HepG2 (cell line): ENCODE measurements around the gene SMURF2. TPM values are rescaled to one million over a fixed set of nuclear protein-coding genes. Genes with fewer than 3 reads are reported as not detected.

Source experiments
- AHR ChIP-seq: IDR thresholded peaks from 2 replicates; pipeline ENCODE4 v1.6.1; 2018; ENCODE audit warnings: missing genetic modification reagents, missing compliant biosample characterization
- AKAP8 ChIP-seq: sonication (generic); formaldehyde crosslinking; IDR thresholded peaks from 2 replicates; pipeline ENCODE4 v1.5.1; 2020; ENCODE audit warnings: mild to moderate bottlenecking, missing genetic modification reagents
- GZF1 ChIP-seq: sonication (generic); formaldehyde crosslinking; IDR thresholded peaks from 2 replicates; pipeline ENCODE4 v1.5.1; 2020; ENCODE audit warnings: mild to moderate bottlenecking, missing genetic modification reagents
- IRF2 ChIP-seq: IDR thresholded peaks from 2 replicates; pipeline ENCODE4 v1.6.1; 2018; ENCODE audit warnings: missing genetic modification reagents, missing compliant biosample characterization
- KLF15 ChIP-seq: sonication (generic); formaldehyde crosslinking; IDR thresholded peaks from 2 replicates; pipeline ENCODE4 v1.8.1; 2023; ENCODE audit warnings: borderline replicate concordance, mild to moderate bottlenecking, inconsistent platforms, missing genetic modification reagents, mixed read lengths
- RARA ChIP-seq: IDR thresholded peaks from 2 replicates; pipeline ENCODE4 v1.6.1; 2016; ENCODE audit warnings: missing genetic modification reagents, missing compliant biosample characterization
- U2AF1 ChIP-seq: fragments of 200-400 bp; formaldehyde crosslinking; optimal IDR thresholded peaks from 2 replicates; pipeline ENCODE3; 2017; ENCODE audit warnings: mild to moderate bottlenecking, low read depth, low read length
- ZFP41 ChIP-seq: sonication (generic); formaldehyde crosslinking; IDR thresholded peaks from 2 replicates; pipeline ENCODE4 v1.4.0; 2020; ENCODE audit warnings: mild to moderate bottlenecking, missing genetic modification reagents, borderline replicate concordance
- ZMYM3 ChIP-seq: sonication (generic); formaldehyde crosslinking; IDR thresholded peaks from 2 replicates; pipeline ENCODE4 v1.5.1; 2020; ENCODE audit warnings: mild to moderate bottlenecking, missing genetic modification reagents
- ZNF121 ChIP-seq: sonication (generic); formaldehyde crosslinking; IDR thresholded peaks from 2 replicates; pipeline ENCODE4 v1.5.0; 2020; ENCODE audit warnings: mild to moderate bottlenecking, missing genetic modification reagents
- ZNF138 ChIP-seq: sonication (generic); formaldehyde crosslinking; IDR thresholded peaks from 2 replicates; pipeline ENCODE4 v1.5.0; 2020; ENCODE audit warnings: mild to moderate bottlenecking, low read depth, missing genetic modification reagents
- ZNF382 ChIP-seq: sonication (generic); formaldehyde crosslinking; IDR thresholded peaks from 2 replicates; pipeline ENCODE4 v1.5.0; 2020; ENCODE audit warnings: missing genetic modification reagents, mild to moderate bottlenecking, borderline replicate concordance
- ZNF446 ChIP-seq: sonication (generic); formaldehyde crosslinking; IDR thresholded peaks from 2 replicates; pipeline ENCODE4 v1.5.0; 2020; ENCODE audit warnings: mild to moderate bottlenecking, missing genetic modification reagents
- ZNF562 ChIP-seq: sonication (generic); formaldehyde crosslinking; IDR thresholded peaks from 2 replicates; pipeline ENCODE4 v1.8.0; 2022; ENCODE audit warnings: missing genetic modification reagents, borderline replicate concordance
- ZNF615 ChIP-seq: sonication (generic); formaldehyde crosslinking; IDR thresholded peaks from 2 replicates; pipeline ENCODE4 v1.5.0; 2020; ENCODE audit warnings: mild to moderate bottlenecking, missing genetic modification reagents, borderline replicate concordance
- ZNF724P ChIP-seq: sonication (generic); formaldehyde crosslinking; IDR thresholded peaks from 2 replicates; pipeline ENCODE4 v1.8.0; 2022; ENCODE audit warnings: missing genetic modification reagents, borderline replicate concordance
- ZNF839 ChIP-seq: sonication (generic); formaldehyde crosslinking; IDR thresholded peaks from 2 replicates; pipeline ENCODE4 v1.4.0; 2020; ENCODE audit warnings: missing genetic modification reagents, mild to moderate bottlenecking, borderline replicate concordance
- ZNF883 ChIP-seq: sonication (generic); formaldehyde crosslinking; IDR thresholded peaks from 2 replicates; pipeline ENCODE4 v1.5.1; 2020; ENCODE audit warnings: mild to moderate bottlenecking, missing genetic modification reagents; ENCODE audit errors: not compliant biosample characterization
- ZSCAN30 ChIP-seq: sonication (generic); formaldehyde crosslinking; IDR thresholded peaks from 2 replicates; pipeline ENCODE4 v1.5.0; 2020; ENCODE audit warnings: mild to moderate bottlenecking, missing genetic modification reagents
- ZSCAN31 ChIP-seq: sonication (generic); formaldehyde crosslinking; IDR thresholded peaks from 2 replicates; pipeline ENCODE4 v1.5.0; 2020; ENCODE audit warnings: low read depth, mild to moderate bottlenecking, missing genetic modification reagents
- polyA plus RNA-seq, 8 experiments: library from polyadenylated mRNA; depleted of rRNA in 3 of 8; stranded (reverse) in 7 of 8; unstranded in 1 of 8; fragments of >200 nt; fragmentation: Illumina TruSeq in 4 of 8; extraction: Trizol in 4 of 8; gene quantifications; 2 replicates each; pipeline versions ENCODE4 v1.2.1 to v1.2.3, GENCODE V29; 2011 to 2016; ENCODE audit warnings: low read depth in 4 of 8, missing spikeins in 1 of 8, mixed read lengths in 1 of 8; ENCODE audit not compliant: insufficient read depth in 1 of 8
- total RNA-seq, 5 experiments: library from RNA; depleted of rRNA; stranded (reverse); fragments of >200 nt; fragmentation: Illumina TruSeq; extraction: Trizol; gene quantifications; 2 replicates each; pipeline ENCODE4 v1.2.3, GENCODE V29; 2016; ENCODE audit warnings: low read depth in 1 of 5
- TF ChIP-seq, protein P1 (sequence below): IDR thresholded peaks from 2 replicates; pipeline ENCODE4 v1.6.1; 2016; ENCODE audit warnings: low read depth, control low read depth
- TF ChIP-seq, protein P2 (sequence below), 2 experiments: sonication (generic) in 1 of 2; formaldehyde crosslinking in 1 of 2; IDR thresholded peaks; 2 replicates each; pipeline versions ENCODE4 v1.4.0 to v1.6.1; 2018 to 2020; ENCODE audit warnings: missing genetic modification reagents in 2 of 2, borderline replicate concordance in 1 of 2, low read depth in 1 of 2, mild to moderate bottlenecking in 1 of 2, missing biosample characterization in 1 of 2
- TF ChIP-seq, protein P3 (sequence below): sonication (generic); formaldehyde crosslinking; conservative IDR thresholded peaks from 2 replicates; pipeline ENCODE4 v1.8.1; 2023; ENCODE audit warnings: missing genetic modification reagents
- TF ChIP-seq, protein P4 (sequence below): IDR thresholded peaks from 2 replicates; pipeline ENCODE4 v1.6.1; 2018; ENCODE audit warnings: missing genetic modification reagents, mild to moderate bottlenecking, missing compliant biosample characterization

Gene SMURF2
- total and polyA plus RNA-seq, 2 of the 13 experiments (the other 11 are each of a cell fraction or from before 2014, with no cell fraction given): 14.9 to 24.3 TPM

DNA sequence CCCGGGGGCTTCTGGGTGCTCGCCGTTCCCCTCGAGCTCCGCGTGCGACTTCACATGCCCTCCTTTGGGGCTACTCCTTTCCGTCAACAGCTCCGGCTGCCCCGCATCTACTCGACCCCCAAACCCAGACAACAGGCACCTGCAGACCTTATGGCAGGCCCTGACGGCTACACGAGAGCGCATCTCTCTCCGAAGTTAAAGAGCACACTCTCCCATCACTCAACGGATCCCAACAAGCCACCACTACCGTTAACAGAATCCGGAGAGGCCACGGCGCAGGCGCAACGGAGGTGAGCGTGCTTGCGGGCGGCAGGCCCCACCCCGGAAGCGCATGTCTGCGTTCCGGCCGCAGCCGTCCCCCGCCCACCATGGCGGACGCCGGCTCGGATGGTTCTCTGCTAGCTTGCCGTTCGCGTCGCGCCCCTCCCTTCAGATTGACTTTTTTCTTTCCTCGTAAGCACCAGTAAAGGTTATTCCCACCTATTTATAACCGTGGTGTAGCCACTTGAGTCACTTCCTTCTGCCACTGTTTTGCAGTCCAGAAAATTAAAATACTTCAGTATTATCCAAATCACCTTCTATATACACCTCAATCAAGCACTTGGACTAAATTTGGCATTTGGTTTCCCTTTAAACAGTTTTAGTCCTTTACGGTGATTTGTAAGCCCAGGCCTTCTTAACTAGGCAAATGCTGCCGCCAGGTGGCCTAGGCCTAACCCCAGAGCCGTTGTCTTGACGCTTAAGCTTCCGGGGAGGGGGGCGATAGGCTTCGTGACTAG, 165.1 kb downstream of the SMURF2 start, which contains the start of gene POLG2 (continued):
- TF ChIP-seq U2AF1: peak; percentile 47
- peak; percentile 91 for TF ChIP-seq GZF1 (CRISPR knock-in tag)
- TF ChIP-seq ZNF446 (CRISPR knock-in tag): peak; percentile 49; the same call in 1 of the 2 replicates
- no peak for TF ChIP-seq ZNF138
- 0 out of 2 replicates have a peak, but pooled peaks have one; percentile 67 for TF ChIP-seq AHR
- peak; percentile 70 for TF ChIP-seq IRF2
- TF ChIP-seq AKAP8 (CRISPR knock-in tag): peak; percentile 93
- TF ChIP-seq, protein P1, sequence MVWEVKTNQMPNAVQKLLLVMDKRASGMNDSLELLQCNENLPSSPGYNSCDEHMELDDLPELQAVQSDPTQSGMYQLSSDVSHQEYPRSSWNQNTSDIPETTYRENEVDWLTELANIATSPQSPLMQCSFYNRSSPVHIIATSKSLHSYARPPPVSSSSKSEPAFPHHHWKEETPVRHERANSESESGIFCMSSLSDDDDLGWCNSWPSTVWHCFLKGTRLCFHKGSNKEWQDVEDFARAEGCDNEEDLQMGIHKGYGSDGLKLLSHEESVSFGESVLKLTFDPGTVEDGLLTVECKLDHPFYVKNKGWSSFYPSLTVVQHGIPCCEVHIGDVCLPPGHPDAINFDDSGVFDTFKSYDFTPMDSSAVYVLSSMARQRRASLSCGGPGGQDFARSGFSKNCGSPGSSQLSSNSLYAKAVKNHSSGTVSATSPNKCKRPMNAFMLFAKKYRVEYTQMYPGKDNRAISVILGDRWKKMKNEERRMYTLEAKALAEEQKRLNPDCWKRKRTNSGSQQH (CRISPR knock-in tag): peak; percentile 50; the same call in 1 of the 2 replicates
- TF ChIP-seq RARA (CRISPR knock-in tag): peak; percentile 48
- TF ChIP-seq ZNF839: peak; percentile 91; the same call in 1 of the 2 replicates
- TF ChIP-seq ZSCAN31 (CRISPR knock-in tag): peak; percentile 62; the same call in 1 of the 2 replicates
- TF ChIP-seq, protein P2, sequence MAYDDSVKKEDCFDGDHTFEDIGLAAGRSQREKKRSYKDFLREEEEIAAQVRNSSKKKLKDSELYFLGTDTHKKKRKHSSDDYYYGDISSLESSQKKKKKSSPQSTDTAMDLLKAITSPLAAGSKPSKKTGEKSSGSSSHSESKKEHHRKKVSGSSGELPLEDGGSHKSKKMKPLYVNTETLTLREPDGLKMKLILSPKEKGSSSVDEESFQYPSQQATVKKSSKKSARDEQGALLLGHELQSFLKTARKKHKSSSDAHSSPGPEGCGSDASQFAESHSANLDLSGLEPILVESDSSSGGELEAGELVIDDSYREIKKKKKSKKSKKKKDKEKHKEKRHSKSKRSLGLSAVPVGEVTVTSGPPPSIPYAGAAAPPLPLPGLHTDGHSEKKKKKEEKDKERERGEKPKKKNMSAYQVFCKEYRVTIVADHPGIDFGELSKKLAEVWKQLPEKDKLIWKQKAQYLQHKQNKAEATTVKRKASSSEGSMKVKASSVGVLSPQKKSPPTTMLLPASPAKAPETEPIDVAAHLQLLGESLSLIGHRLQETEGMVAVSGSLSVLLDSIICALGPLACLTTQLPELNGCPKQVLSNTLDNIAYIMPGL (CRISPR knock-in tag; IDR thresholded peaks at IDR 0.05; ENCODE audit: borderline replicate concordance in 1 of 2, low read depth in 1 of 2): peak; percentile 81 to 93
- TF ChIP-seq ZNF724P: peak; percentile 28; the same call in 1 of the 2 replicates
- peak; percentile 95 for TF ChIP-seq ZFP41
- TF ChIP-seq, protein P3, sequence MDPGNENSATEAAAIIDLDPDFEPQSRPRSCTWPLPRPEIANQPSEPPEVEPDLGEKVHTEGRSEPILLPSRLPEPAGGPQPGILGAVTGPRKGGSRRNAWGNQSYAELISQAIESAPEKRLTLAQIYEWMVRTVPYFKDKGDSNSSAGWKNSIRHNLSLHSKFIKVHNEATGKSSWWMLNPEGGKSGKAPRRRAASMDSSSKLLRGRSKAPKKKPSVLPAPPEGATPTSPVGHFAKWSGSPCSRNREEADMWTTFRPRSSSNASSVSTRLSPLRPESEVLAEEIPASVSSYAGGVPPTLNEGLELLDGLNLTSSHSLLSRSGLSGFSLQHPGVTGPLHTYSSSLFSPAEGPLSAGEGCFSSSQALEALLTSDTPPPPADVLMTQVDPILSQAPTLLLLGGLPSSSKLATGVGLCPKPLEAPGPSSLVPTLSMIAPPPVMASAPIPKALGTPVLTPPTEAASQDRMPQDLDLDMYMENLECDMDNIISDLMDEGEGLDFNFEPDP (CRISPR knock-in tag): no peak
- peak; percentile 91 for TF ChIP-seq ZNF883 (CRISPR knock-in tag)
- no peak for TF ChIP-seq ZSCAN30 (CRISPR knock-in tag)
- no peak for TF ChIP-seq ZNF562
- TF ChIP-seq, protein P4, sequence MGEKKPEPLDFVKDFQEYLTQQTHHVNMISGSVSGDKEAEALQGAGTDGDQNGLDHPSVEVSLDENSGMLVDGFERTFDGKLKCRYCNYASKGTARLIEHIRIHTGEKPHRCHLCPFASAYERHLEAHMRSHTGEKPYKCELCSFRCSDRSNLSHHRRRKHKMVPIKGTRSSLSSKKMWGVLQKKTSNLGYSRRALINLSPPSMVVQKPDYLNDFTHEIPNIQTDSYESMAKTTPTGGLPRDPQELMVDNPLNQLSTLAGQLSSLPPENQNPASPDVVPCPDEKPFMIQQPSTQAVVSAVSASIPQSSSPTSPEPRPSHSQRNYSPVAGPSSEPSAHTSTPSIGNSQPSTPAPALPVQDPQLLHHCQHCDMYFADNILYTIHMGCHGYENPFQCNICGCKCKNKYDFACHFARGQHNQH (CRISPR knock-in tag): peak; percentile 88
- TF ChIP-seq ZNF615 (CRISPR knock-in tag): peak; percentile 8; the same call in 1 of the 2 replicates
- TF ChIP-seq KLF15 (CRISPR knock-in tag): peak; percentile 80
- 0 out of 2 replicates have a peak, but pooled peaks have one; percentile 2 for TF ChIP-seq ZNF121 (CRISPR knock-in tag)
- TF ChIP-seq ZMYM3: no peak; the same call in 1 of the 2 replicates
- no peak for TF ChIP-seq ZNF382 (CRISPR knock-in tag)
